HG03575 (cell line): Measurements from ENCODE around the gene USP8.
"Not testable (repeated sequence)": the region's sequence is repeated elsewhere in the genome, so short reads cannot be mapped to it uniquely, and the experiment has no call there.

Experiments used
- ATAC-seq: cut with Tn5 transposase; IDR thresholded peaks from one replicate; pipeline ENCODE4 v1.9.1; 2021; ENCODE audit not compliant: unreplicated experiment, insufficient number of reproducible peaks, low FRiP score; ENCODE audit errors: extremely low read depth

USP8 gene

GRCh38 chr15:50435772-50436171 is 11.6 kb downstream of the USP8 start:
- ATAC-seq: no peak

- no peak for ATAC-seq
Measured at GRCh38 chr15:50438251-50438650, 14.0 kb downstream of the USP8 start.

DNA sequence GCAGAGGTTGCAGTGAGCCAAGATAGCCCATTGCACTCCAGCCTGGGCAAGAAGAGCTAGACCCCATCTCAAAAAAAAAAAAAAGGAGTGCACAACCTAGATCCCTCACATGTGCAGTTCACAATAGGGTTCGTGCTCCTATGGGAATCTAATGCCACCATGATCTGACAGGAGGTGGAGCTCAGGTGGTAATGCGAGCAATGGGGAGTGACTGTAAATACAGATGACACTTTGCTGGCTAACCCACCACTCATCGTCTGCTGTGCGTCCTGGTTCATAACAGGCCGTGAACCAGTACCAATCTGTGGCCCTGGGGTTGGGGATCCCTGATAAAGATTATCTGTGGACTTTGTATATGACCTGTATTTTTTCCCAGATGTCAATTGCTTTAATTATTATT is 16.7 kb downstream of the USP8 start:
- ATAC-seq: no peak

- ATAC-seq: no peak
Measured at GRCh38 chr15:50452927-50453326, 28.7 kb downstream of the USP8 start.

DNA sequence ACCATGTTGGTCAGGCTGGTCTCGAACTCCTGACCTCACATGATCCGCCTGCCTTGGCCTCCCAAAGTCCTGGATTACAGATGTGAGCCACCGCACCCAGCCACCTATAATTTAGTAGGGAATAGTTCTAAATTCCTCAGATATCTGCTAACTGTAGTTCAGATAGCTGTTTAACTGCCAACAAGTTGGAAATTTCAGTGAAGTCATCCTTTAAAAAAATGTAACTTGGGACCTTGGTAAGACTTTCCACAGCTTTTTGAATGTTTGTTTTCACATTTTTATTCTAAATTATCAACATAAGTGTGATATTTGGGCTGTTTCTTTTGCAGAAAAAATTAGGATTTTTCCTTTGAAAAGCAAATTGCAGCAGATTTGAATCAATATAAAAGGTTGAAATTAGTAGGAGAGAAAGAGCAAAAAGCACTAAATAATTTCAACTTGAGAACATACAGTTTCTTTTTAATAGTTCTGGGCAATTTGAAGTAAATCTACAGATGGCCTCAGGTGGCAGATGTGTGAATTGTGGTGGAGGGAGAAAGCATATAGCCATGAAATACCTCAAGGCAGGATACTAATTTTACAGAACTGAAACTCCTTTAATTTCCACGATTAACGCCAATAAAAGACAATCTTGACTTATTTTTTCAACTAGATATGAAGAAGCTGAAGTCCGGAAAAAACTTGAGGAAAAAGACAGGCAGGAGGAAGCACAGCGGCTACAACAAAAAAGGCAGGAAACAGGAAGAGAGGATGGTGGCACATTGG is 34.3 kb downstream of the USP8 start:
- ATAC-seq: no peak

DNA sequence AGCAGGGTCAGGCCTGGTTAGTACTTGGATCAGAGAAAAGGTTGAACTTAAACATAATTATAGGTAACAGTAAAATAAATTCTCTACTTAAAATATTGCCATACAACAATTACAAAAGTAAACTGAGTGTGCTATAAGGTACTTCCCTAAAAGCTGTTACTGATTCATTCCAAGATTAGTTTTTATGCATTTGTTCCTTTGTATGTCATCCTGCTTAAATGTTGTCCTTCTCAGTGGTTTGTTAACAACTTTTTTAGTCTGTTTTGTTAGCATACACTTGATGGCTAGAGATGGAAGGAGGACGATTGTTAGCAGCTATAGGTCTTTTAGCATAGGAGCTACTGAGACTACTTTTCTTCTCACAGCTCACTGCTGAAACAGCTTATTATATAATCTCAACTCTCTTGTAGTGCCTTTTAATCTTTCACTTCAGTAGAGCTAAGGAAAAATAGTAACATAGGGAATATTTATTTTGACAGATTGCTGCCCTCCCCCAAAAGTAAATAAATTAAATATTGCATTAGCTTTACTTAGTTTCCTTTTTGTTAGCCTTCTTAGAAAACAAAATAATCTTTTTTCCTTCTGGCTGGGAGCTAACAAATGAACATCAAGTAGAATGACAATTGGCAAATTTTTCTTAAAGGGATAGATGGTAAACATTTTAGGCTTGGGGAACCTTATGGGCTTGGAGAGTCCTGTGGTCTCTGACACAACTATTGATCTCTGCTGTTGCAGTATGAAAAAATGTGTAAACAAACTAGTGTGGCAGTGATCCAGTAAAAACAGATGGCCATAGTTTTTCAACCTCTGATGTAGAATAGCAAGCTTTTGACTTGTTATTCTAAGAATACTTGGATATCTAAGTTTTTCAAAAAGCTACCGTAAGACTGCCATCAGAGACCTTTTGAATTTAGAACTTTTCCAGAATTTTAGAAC is 39.5 kb downstream of the USP8 start:
- ATAC-seq: no peak

- no peak for ATAC-seq
Measured at GRCh38 chr15:50471072-50471471, 46.9 kb downstream of the USP8 start.

DNA sequence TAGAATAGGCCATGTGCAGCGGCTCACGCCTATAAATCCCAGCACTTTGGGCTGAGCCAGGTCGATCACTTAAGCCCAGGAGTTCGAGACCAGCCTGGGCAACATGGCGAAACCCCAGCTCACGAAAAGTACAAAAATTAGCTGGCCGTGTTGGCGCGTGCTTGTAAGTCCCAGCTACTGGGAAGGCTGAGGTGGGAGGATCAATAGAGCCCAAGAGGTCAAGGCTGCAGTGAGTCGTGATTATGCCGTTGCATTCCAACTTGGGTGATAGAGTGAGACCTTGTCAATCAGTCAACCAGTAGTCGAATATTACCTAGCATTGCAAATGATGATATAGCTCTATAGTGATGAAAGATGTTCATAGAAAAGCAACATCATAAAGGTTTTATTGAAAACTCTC is 51.9 kb downstream of the USP8 start:
- no peak for ATAC-seq

GRCh38 chr15:50484781-50485180 is 60.6 kb downstream of the USP8 start:
- ATAC-seq: no peak

- ATAC-seq: no peak
Measured at GRCh38 chr15:50485389-50485788, 61.2 kb downstream of the USP8 start.

DNA sequence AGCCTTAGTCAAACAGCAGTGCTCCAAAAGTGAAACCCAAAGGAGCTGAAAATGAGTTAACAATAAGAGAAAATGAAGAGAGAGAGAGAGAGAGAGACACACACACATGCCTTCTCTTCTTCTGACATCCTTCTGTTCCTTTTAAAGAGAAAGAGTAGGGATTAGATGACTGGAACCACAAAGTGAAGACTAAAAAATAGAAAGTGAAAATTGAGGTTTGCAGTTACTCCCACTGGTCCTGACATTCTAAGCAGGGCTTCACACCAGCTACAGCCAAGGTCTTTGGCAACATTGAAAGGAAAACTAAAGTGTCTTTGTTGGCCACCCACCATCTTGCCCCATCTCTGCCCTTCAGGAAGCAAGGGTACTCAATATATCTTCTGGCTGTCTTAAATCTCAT is 63.1 kb downstream of the USP8 start:
- no peak for ATAC-seq

DNA sequence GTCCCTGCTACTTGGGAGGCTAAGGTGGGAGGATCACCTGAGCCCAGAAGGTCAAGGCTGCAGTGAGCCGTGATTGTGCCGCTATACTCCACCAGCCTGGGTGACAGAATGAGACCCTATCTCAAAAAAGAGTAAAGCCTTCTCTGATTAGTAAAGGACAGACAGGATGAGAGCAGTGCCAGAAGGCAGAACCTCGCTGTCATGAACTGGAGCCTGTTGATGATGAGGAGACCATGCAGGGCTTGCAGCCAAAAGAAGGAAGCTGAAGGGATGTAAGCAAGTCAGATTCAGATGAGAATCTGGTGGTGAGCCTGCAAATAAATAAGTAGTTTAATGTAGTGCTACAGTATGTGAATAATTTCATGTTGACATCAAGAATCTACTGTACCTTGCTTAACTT is 69.4 kb downstream of the USP8 start:
- ATAC-seq: no peak

DNA sequence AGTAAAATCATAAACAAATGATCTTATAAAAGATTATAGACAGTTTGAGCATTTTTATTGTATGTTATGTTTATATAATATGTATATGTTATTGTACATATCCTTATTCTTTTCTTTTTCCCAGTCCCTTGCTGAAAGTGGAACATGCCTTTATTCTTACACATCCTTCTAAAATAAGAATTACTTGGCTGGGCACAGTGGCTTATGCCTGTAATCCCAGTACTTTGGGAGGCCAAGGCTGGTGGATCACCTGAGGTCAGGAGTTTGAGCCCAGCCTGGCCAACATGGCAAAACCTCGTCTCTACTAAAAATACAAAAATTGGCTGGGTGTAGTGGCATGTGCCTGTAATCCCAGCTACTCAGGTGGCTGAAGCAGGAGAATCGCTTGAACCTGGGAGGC is 70.3 kb downstream of the USP8 start:
- ATAC-seq: not testable (repeated sequence)

DNA sequence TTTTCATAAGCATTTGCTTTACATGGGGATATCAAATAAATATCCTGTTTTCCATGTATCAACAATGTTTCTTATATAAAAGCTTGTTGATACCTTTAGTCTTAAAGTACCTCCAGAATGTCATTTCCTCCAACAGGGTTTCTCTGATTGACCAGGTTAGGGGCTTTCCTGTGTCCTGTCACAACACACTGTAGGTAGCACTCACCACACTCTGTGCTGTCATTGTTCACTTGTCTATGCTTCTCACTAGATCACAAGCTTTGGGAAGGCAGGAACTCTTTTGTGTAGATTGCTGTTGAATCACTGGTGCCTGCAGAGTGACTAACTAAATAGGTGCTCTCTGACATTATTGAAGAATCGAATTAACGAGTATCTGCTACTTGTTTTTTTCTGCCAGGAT is 72.5 kb downstream of the USP8 start:
- ATAC-seq: no peak

- no peak for ATAC-seq
Measured at GRCh38 chr15:50500352-50500751, 76.1 kb downstream of the USP8 start.

- ATAC-seq: no peak
Measured at GRCh38 chr15:50501815-50502214, 77.6 kb downstream of the USP8 start.

DNA sequence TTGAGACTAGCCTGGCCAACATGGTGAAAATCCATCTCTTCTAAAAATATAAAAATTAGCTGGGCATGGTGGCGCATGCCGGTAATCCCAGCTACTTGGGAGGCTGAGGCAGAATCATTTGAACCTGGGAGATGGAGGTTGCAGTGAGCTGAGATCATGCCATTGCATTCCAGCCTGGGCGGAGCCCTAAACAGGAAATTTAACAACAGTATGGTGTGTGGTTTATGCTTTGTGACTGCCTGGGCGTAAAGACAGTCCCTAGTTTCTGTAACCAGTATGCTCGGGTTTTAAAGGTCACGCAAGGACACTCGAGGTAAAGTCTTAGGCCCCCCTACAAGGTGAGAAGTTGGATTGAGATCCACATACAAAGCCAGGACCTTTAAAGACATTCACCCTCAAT is 78.9 kb downstream of the USP8 start:
- ATAC-seq: no peak

DNA sequence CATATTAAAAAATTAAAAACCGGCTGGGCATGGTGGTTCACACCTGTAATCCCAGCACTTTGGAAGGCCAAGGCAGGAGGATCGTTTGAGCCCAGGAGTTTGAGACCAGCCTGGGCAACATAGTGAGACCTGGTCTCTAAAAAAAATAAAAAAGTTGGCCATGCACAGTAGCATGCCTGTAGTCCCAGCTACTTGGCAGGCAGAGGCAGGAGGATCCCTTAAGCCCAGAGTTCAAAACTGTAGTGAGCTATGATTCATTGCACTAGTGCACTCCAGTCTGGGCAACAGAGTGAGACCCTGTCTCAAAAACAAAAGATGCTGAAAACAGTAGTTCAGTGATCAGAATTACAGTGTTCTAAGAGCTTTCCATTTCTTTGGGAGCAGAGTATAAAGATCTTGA is 81.5 kb downstream of the USP8 start:
- not testable (repeated sequence) for ATAC-seq

DNA sequence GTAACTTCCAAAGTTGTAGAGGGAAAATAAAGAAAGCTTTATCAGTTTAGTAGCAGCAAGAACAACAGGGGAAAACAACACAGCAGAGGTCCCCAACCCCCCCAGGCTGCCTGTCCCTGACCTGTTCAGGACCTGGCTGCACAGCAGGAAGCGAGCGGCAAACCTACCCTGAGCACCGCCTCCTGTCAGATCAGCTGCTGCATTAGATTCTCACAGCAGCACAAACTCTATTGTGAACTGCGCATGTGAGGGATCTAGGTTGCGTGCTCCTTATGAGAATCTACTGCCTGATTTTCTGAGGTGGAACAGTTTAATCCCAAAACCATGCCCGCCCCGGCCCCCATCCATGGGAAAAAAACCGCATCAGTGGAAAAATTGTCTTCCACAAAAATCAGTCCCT is 81.9 kb downstream of the USP8 start:
- no peak for ATAC-seq

DNA sequence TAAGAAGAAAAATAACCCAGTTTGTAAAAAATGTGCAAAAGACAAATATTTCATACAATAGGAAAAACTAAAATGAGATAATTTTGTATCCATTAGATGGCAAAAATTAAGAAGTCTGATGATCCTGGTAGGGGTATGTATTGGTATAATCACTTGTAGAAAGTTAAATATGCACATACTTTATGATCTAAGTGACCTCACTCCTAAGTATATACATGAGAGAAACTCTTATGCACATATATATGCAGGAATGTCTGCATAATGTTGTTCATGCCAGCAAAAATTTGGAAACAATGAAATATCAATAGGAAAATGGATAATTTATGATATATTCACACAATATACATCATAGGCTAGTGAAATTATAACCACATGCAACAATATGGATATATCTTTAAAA is 88.8 kb downstream of the USP8 start:
- no peak for ATAC-seq
